H9 (cell line): ENCODE results near the gene AMIGO1. TPM values are rescaled to one million over a fixed set of nuclear protein-coding genes. Genes with fewer than 3 reads are reported as not detected.

ENCODE experiments used
- DNase-seq: peaks from one replicate; pipeline ENCODE4 v3.0.0-alpha.2; 2017
- H2AFZ ChIP-seq: one replicate; pipeline ENCODE4 v1.6.1; 2013; ENCODE audit warnings: mild to moderate bottlenecking, low read length, control low read depth, moderate library complexity
- H2AK5ac ChIP-seq: 2 replicates; pipeline ENCODE4 v1.6.1; 2013; ENCODE audit warnings: low read length, control low read depth, mixed read lengths; ENCODE audit not compliant: insufficient read length
- H2BK120ac ChIP-seq: one replicate; pipeline ENCODE4 v1.6.1; 2013; ENCODE audit warnings: low read depth, mild to moderate bottlenecking, low read length, control low read depth, inconsistent platforms; ENCODE audit not compliant: poor library complexity, severe bottlenecking
- H2BK12ac ChIP-seq: 2 replicates; pipeline ENCODE4 v1.6.1; 2013; ENCODE audit warnings: low read length, control low read depth, mixed read lengths, low read depth; ENCODE audit not compliant: insufficient read length
- H2BK15ac ChIP-seq: 2 replicates; pipeline ENCODE4 v1.6.1; 2013; ENCODE audit warnings: low read depth, low read length, control low read depth
- H2BK20ac ChIP-seq: one replicate; pipeline ENCODE4 v1.6.1; 2013; ENCODE audit warnings: low read depth, mild to moderate bottlenecking, low read length, control low read depth, inconsistent platforms; ENCODE audit not compliant: poor library complexity, severe bottlenecking
- H2BK5ac ChIP-seq: 2 replicates; pipeline ENCODE4 v1.6.1; 2013; ENCODE audit warnings: low read length, control low read depth, mixed read lengths; ENCODE audit not compliant: insufficient read length
- H3K14ac ChIP-seq: 2 replicates; pipeline ENCODE4 v1.6.1; 2013; ENCODE audit warnings: low read length, control low read depth; ENCODE audit not compliant: insufficient read depth
- H3K18ac ChIP-seq: 2 replicates; pipeline ENCODE4 v1.6.1; 2013; ENCODE audit warnings: low read depth, mild to moderate bottlenecking, mixed read lengths, low read length, control low read depth; ENCODE audit not compliant: insufficient read length
- H3K23ac ChIP-seq: 2 replicates; pipeline ENCODE4 v1.6.1; 2013; ENCODE audit warnings: low read length, control low read depth, mixed read lengths, low read depth; ENCODE audit not compliant: insufficient read length
- H3K23me2 ChIP-seq: 2 replicates; pipeline ENCODE4 v1.6.1; 2013; ENCODE audit warnings: low read depth, mild to moderate bottlenecking, mixed read lengths, low read length, control low read depth; ENCODE audit not compliant: insufficient read length, poor library complexity, severe bottlenecking
- H3K27ac ChIP-seq: 2 replicates; pipeline ENCODE4 v1.5.1; 2013; ENCODE audit warnings: low read length, control low read depth, mixed read lengths, low read depth; ENCODE audit not compliant: insufficient read length
- H3K27me3 ChIP-seq: 2 replicates; pipeline ENCODE4 v1.6.1; 2013; ENCODE audit warnings: low read length, control low read depth, inconsistent platforms; ENCODE audit not compliant: insufficient read depth
- H3K4ac ChIP-seq: 2 replicates; pipeline ENCODE4 v1.6.1; 2013; ENCODE audit warnings: low read depth, mild to moderate bottlenecking, control low read depth, inconsistent platforms, low read length, moderate library complexity
- H3K4me1 ChIP-seq: 2 replicates; pipeline ENCODE4 v1.6.1; 2013; ENCODE audit warnings: low read length, control low read depth, inconsistent platforms; ENCODE audit not compliant: insufficient read depth
- H3K4me2 ChIP-seq: 2 replicates; pipeline ENCODE4 v1.6.1; 2013; ENCODE audit warnings: low read length, control low read depth, mixed read lengths; ENCODE audit not compliant: insufficient read length, insufficient read depth
- H3K56ac ChIP-seq: 2 replicates; pipeline ENCODE4 v1.6.1; 2013; ENCODE audit warnings: low read depth, mild to moderate bottlenecking, mixed read lengths, low read length, control low read depth; ENCODE audit not compliant: insufficient read length
- H3K79me1 ChIP-seq: 2 replicates; pipeline ENCODE4 v1.6.1; 2013; ENCODE audit warnings: low read depth, mild to moderate bottlenecking, moderate library complexity, low read length, control low read depth, inconsistent platforms; ENCODE audit not compliant: insufficient read depth, poor library complexity, severe bottlenecking
- H3K79me2 ChIP-seq: 2 replicates; pipeline ENCODE4 v1.6.1; 2013; ENCODE audit warnings: low read length, control low read depth, inconsistent platforms; ENCODE audit not compliant: insufficient read depth
- H3K9ac ChIP-seq: 2 replicates; pipeline ENCODE4 v1.6.1; 2013; ENCODE audit warnings: low read length, control low read depth, mixed read lengths; ENCODE audit not compliant: insufficient read length; ENCODE audit errors: extremely low read depth
- H3K9me3 ChIP-seq: one replicate; pipeline ENCODE4 v1.6.1; 2013; ENCODE audit warnings: low read depth, low read length, inconsistent platforms; ENCODE audit not compliant: control insufficient read depth
- H3T11ph ChIP-seq: one replicate; pipeline ENCODE4 v1.6.1; 2013; ENCODE audit warnings: mild to moderate bottlenecking, low read length, control low read depth, inconsistent platforms
- H4K20me1 ChIP-seq: one replicate; pipeline ENCODE4 v1.6.1; 2013; ENCODE audit not compliant: control insufficient read depth, insufficient read length, insufficient read depth
- H4K5ac ChIP-seq: 2 replicates; pipeline ENCODE4 v1.6.1; 2013; ENCODE audit warnings: low read depth, mild to moderate bottlenecking, mixed read lengths, low read length, control low read depth; ENCODE audit not compliant: insufficient read length
- H4K8ac ChIP-seq: replicated peaks from 2 replicates; pipeline ENCODE4 v1.6.1; 2013; ENCODE audit warnings: low read length, control low read depth, mixed read lengths, low read depth; ENCODE audit not compliant: insufficient read length
- H4K91ac ChIP-seq: 2 replicates; pipeline ENCODE4 v1.6.1; 2013; ENCODE audit warnings: low read depth, mild to moderate bottlenecking, moderate library complexity, mixed read lengths, low read length, control low read depth; ENCODE audit not compliant: insufficient read length
- H3K27ac Mint-ChIP-seq, 3 experiments: 2 replicates in 2 of 3; 3 replicates in 1 of 3; pipeline ENCODE4 v1.8.0; 2020 to 2021; ENCODE audit warnings: mixed read lengths in 3 of 3, mild to moderate bottlenecking in 1 of 3, moderate library complexity in 1 of 3
- H3K27me3 Mint-ChIP-seq: 2 replicates; pipeline ENCODE4 v1.8.0; 2021; ENCODE audit warnings: low read depth, mild to moderate bottlenecking, moderate library complexity, mixed read lengths
- H3K36me3 Mint-ChIP-seq, 3 experiments: 2 replicates in 2 of 3; 3 replicates in 1 of 3; pipeline ENCODE4 v1.8.0; 2020 to 2021; ENCODE audit warnings: low read depth in 3 of 3, mixed read lengths in 3 of 3; ENCODE audit not compliant: insufficient read depth in 1 of 3
- H3K4me1 Mint-ChIP-seq, 2 experiments: 2 replicates each; pipeline ENCODE4 v1.8.0; 2020; ENCODE audit warnings: mixed read lengths in 2 of 2
- H3K4me3 Mint-ChIP-seq, 2 experiments: 2 replicates in 1 of 2; 3 replicates in 1 of 2; pipeline ENCODE4 v1.8.0; 2020 to 2021; ENCODE audit warnings: mild to moderate bottlenecking in 2 of 2, mixed read lengths in 2 of 2, moderate library complexity in 1 of 2
- H3K9me3 Mint-ChIP-seq, 2 experiments: 2 replicates in 1 of 2; 3 replicates in 1 of 2; pipeline ENCODE4 v1.8.0; 2020; ENCODE audit warnings: mild to moderate bottlenecking in 2 of 2, mixed read lengths in 2 of 2, moderate library complexity in 1 of 2
- CTCF ChIP-seq: fragments of 200-600 bp; sonication (generic); conservative IDR thresholded peaks from 3 replicates; pipeline ENCODE4 v1.8.0; 2021; ENCODE audit warnings: antibody characterized with exemption, mild to moderate bottlenecking
- whole genome bisulfite sequencing: extraction: QIAGEN DNeasy Blood & Tissue Kit; methylation state at CpG from one replicate; pipeline ENCODE4 v1.1.7; 2013; ENCODE audit warnings: missing lambda C conversion rate, low lambda C conversion rate, mixed read lengths; ENCODE audit not compliant: insufficient read length; ENCODE audit errors: extremely low coverage; 5-methylcytosine and 5-hydroxymethylcytosine counted together
- total RNA-seq: library from RNA; stranded (reverse); gene quantifications from 2 replicates; pipeline ENCODE4 v1.2.1, GENCODE V29; 2021

AMIGO1 gene
- total RNA-seq, 1 experiment from 2014 or later = 4.1 TPM

GRCh38 chr1:109547463-109548320, 38.2 kb upstream of the AMIGO1 start:
- Histone ChIP-seq H3T11ph (no peak overlapping the region), H4K5ac (peak overlapping the region; percentile 56), H3K79me2 (peaks cover 17% of the 10 kb centered on the region; the same call in 1 of the 2 replicates), H3K23me2 (peaks cover 7% of the 10 kb centered on the region), H2BK5ac (peak overlapping the region; percentile 12), H3K9me3 (no peaks in the 10 kb centered on the region), H3K4ac (no peak overlapping the region), H4K20me1 (no peaks in the 10 kb centered on the region), H3K4me1 (no peaks in the 10 kb centered on the region; the same call in 1 of the 2 replicates), H4K8ac (no peak overlapping the region), H3K4me2 (peak overlapping the region; percentile 94), H3K9ac (peak overlapping the region; percentile 91), H2BK15ac (no peak overlapping the region), H2BK20ac (no peak overlapping the region), H3K18ac (peak overlapping the region; percentile 89), H2AK5ac (no peak overlapping the region), H3K56ac (no peak overlapping the region), H3K27me3 (no peaks in the 10 kb centered on the region), H3K14ac (peak overlapping the region; percentile 79), H3K27ac (no peak overlapping the region), H2BK12ac (no peak overlapping the region), H2AFZ (no peak overlapping the region), H3K79me1 (no peaks in the 10 kb centered on the region), H2BK120ac (no peak overlapping the region), H3K23ac (no peak overlapping the region), H4K91ac (no peak overlapping the region)
- Mint-ChIP-seq H3K27ac (peak overlapping the region; percentile 95 to 99 (median 96)), H3K36me3 (no peaks in the 10 kb centered on the region), H3K4me3 (peak overlapping the region; percentile 92 to 99), H3K9me3 (no peaks in the 10 kb centered on the region), H3K4me1 (peaks cover 33 to 36% of the 10 kb centered on the region in 2 experiments), H3K27me3 (peaks cover 3% of the 10 kb centered on the region; the same call in 1 of the 2 replicates)
- DNase-seq = no peak
- TF ChIP-seq CTCF = no peak
- no CpG with 5 or more reads among the region's 22 CpGs for WGBS
